PFSK-1 (cell line): ENCODE results near the gene CHCHD10.

Experiments used
- FOXP2 ChIP-seq: optimal IDR thresholded peaks from 2 replicates; pipeline ENCODE3; 2011; ENCODE audit warnings: borderline replicate concordance, control low read depth, inconsistent platforms; ENCODE audit not compliant: insufficient read depth; ENCODE audit errors: extremely low read length, extremely low read depth
- POLR2AphosphoS5 ChIP-seq: IDR thresholded peaks from 2 replicates; pipeline ENCODE4 v1.6.1; 2012; ENCODE audit warnings: low read depth, mild to moderate bottlenecking, control low read depth, low read length, moderate library complexity
- SIN3A ChIP-seq: IDR thresholded peaks from 2 replicates; pipeline ENCODE4 v1.6.1; 2012; ENCODE audit warnings: mild to moderate bottlenecking, low read length, moderate library complexity, borderline replicate concordance; ENCODE audit not compliant: insufficient read depth
- TAF1 ChIP-seq: IDR thresholded peaks from 2 replicates; pipeline ENCODE4 v1.6.1; 2012; ENCODE audit warnings: low read length, control low read depth, borderline replicate concordance; ENCODE audit not compliant: insufficient read depth
- TF ChIP-seq, protein P1 (sequence below), 2 experiments: IDR thresholded peaks; 2 replicates each; pipeline versions ENCODE4 v1.6.1 to v1.8.0; 2011 to 2012; ENCODE audit warnings: low read depth in 2 of 2, low read length in 2 of 2, control low read depth in 1 of 2, inconsistent platforms in 1 of 2, mild to moderate bottlenecking in 1 of 2, moderate library complexity in 1 of 2; ENCODE audit not compliant: insufficient read depth in 1 of 2

CHCHD10 gene

DNA sequence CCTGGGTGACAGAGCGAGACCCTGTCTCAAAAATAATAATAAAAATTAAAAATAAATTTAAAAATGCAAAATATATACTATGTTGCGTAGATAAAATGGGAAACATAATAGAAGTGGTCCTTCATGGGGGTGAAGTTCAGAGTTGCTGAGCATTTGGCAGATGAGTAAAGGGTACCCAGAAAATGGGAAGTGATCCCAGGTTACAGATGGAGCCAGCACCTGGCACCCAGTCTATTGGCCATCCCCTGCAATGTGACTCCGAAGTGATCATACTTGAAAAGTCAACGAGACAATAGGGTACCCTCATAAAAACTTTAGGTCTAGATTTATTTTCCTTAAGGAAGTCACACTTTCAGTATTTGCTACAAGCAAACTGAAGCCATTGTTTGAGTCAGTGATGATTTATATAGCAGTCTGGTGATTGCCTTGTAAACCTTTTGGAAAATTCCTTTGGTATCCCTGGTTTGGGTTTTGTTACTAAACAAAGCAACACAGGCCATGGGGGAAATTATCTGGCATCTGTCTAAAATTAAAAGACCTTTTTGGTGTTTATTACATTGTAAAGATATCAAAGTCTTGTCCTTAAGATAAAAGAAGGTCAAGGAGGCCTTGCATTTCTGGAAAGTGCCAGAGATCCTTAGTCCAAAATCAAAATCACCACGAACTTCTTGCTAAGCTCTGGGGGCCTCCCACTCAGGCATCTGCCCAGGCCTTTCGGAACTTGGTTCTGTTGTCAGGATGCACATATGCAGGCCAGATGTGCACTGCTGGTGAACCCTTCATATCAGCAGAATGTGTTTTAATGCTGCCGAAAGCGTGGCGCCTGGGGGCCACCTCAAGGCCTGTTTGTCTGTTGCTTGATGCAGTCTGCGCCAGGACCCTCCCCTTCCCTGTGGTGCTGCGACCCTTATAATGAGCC, 23.3 kb upstream of the CHCHD10 start:
- TF ChIP-seq SIN3A, result no peak
- TF ChIP-seq TAF1, result no peak
- no peak for TF ChIP-seq POLR2AphosphoS5
- TF ChIP-seq FOXP2, result no peak
- TF ChIP-seq, protein P1, sequence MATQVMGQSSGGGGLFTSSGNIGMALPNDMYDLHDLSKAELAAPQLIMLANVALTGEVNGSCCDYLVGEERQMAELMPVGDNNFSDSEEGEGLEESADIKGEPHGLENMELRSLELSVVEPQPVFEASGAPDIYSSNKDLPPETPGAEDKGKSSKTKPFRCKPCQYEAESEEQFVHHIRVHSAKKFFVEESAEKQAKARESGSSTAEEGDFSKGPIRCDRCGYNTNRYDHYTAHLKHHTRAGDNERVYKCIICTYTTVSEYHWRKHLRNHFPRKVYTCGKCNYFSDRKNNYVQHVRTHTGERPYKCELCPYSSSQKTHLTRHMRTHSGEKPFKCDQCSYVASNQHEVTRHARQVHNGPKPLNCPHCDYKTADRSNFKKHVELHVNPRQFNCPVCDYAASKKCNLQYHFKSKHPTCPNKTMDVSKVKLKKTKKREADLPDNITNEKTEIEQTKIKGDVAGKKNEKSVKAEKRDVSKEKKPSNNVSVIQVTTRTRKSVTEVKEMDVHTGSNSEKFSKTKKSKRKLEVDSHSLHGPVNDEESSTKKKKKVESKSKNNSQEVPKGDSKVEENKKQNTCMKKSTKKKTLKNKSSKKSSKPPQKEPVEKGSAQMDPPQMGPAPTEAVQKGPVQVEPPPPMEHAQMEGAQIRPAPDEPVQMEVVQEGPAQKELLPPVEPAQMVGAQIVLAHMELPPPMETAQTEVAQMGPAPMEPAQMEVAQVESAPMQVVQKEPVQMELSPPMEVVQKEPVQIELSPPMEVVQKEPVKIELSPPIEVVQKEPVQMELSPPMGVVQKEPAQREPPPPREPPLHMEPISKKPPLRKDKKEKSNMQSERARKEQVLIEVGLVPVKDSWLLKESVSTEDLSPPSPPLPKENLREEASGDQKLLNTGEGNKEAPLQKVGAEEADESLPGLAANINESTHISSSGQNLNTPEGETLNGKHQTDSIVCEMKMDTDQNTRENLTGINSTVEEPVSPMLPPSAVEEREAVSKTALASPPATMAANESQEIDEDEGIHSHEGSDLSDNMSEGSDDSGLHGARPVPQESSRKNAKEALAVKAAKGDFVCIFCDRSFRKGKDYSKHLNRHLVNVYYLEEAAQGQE (IDR thresholded peaks at IDR 0.05; ENCODE audit: insufficient read depth in 1 of 2, low read depth in 2 of 2, low read length in 2 of 2), result no peak

GRCh38 chr22:23789638-23790037, 21.9 kb upstream of the CHCHD10 start:
- no peak for TF ChIP-seq SIN3A
- TF ChIP-seq FOXP2, result no peak
- TF ChIP-seq, protein P1 (IDR thresholded peaks at IDR 0.05; ENCODE audit: insufficient read depth in 1 of 2, low read depth in 2 of 2, low read length in 2 of 2), result no peak
- TF ChIP-seq TAF1, result no peak
- no peak for TF ChIP-seq POLR2AphosphoS5

- no peak for TF ChIP-seq SIN3A
- TF ChIP-seq, protein P1 (IDR thresholded peaks at IDR 0.05; ENCODE audit: insufficient read depth in 1 of 2, low read depth in 2 of 2, low read length in 2 of 2), result no peak
These were observed 21.3 kb upstream of the CHCHD10 start for GRCh38 chr22:23789121-23789520.

DNA sequence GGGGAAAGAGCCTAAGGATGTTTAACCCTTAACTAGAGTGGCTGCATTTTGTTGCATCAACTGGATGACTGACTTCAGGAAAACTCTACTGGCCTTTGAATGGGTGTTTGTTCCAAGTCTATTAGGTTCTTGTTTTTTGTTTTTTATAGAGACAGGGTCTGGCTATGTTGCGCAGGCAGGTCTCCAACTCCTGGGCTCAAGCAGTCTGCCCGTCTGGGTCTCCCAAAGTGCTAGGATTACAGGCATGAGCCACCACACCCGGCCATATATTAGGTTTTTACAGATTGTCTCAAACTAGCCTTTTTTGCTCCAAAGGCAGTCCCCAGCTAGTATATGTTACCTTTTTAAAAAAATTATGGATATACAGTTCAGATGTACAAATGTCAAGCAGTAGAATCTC, 20.1 kb upstream of the CHCHD10 start:
- no peak for TF ChIP-seq FOXP2
- TF ChIP-seq SIN3A, result no peak
- no peak for TF ChIP-seq TAF1
- TF ChIP-seq, protein P1 (IDR thresholded peaks at IDR 0.05; ENCODE audit: insufficient read depth in 1 of 2, low read depth in 2 of 2, low read length in 2 of 2), result no peak
- no peak for TF ChIP-seq POLR2AphosphoS5

DNA sequence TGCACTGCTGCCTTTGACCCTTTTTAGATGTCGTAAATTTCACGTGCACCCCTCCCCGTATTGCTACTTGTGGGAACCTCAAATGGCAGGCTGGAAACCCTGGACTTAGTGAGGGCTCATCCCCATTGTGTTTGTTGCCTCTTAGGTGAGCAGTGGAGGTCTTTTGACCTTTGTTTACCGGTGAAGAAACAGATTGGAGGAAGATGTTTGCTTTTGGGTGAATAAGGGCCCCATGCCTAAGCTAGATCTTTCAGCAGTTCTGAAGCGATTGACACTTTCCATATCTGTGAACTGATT, 19.8 kb upstream of the CHCHD10 start:
- TF ChIP-seq SIN3A, result no peak
- no peak for TF ChIP-seq POLR2AphosphoS5
- TF ChIP-seq FOXP2, result no peak
- TF ChIP-seq, protein P1 (IDR thresholded peaks at IDR 0.05; ENCODE audit: insufficient read depth in 1 of 2, low read depth in 2 of 2, low read length in 2 of 2), result no peak
- TF ChIP-seq TAF1, result no peak
